HCT116 (cell line): ENCODE measurements around the gene OGN. TPM values are rescaled to one million over a fixed set of nuclear protein-coding genes. Genes with fewer than 3 reads are reported as not detected.

ENCODE experiments used
- ATAC-seq: fragments of 200-7000 bp; cut with Tn5 transposase; 2 replicates; pipeline ENCODE4 v1.9.1; 2020; ENCODE audit warnings: mild to moderate bottlenecking, moderate library complexity
- BruUV-seq: library from RNA; stranded (reverse); fragments of 400-500 nt; replicated peaks from 2 replicates; lab custom pipeline; 2021; lab: Mats Ljungman, UMichigan
- CTCF ChIA-PET: fragments of 300-600 bp; sonication (Branson Sonifier 250); formaldehyde crosslinking; loops from one replicate; lab custom pipeline; 2021; ENCODE audit warnings: antibody characterized with exemption; lab: Charles Lee
- POLR2A ChIA-PET: fragments of 300-600, 350-600 bp; sonication (Branson Sonifier 250); formaldehyde crosslinking; loops from one replicate; lab custom pipeline; 2021; ENCODE audit warnings: antibody characterized with exemption; lab: Charles Lee
- RAD21 ChIA-PET, 2 experiments: fragments of 300-600 bp; sonication (Branson Sonifier 250); formaldehyde crosslinking; loops; one replicate each; lab custom pipeline; 2023; ENCODE audit warnings: low total read pairs in 2 of 2; ENCODE audit not compliant: uncharacterized antibody in 2 of 2, unreplicated experiment in 2 of 2, low non-redundant PET in 1 of 2; lab: Charles Lee
- DNase-seq: peaks from one replicate; pipeline ENCODE4 v3.0.0-alpha.2; 2010; ENCODE audit warnings: low read depth, low spot score
- H2AFZ ChIP-seq: fragments of 200-600 bp; shearing (Covaris generic), sonication (generic); 2 replicates; pipeline ENCODE4 v1.6.1; 2017; ENCODE audit warnings: low read depth, mixed run types, mixed read lengths, antibody characterized with exemption, low read length; ENCODE audit not compliant: poor library complexity, severe bottlenecking
- H3K27ac ChIP-seq: 2 replicates; pipeline ENCODE4 v1.5.1; 2012; ENCODE audit warnings: low read depth, low read length
- H3K27me3 ChIP-seq: fragments of 200-600 bp; sonication (generic); 2 replicates; pipeline ENCODE4 v1.6.1; 2016; ENCODE audit warnings: mixed run types, low read length, mixed read lengths; ENCODE audit not compliant: insufficient read depth
- H3K36me3 ChIP-seq, 2 experiments: fragments of 200-500 bp in 1 of 2; fragments of 200-600 bp in 1 of 2; sonication (Bioruptor generic) in 1 of 2; sonication (generic) in 1 of 2; 2 replicates each; pipeline versions ENCODE4 v1.5.1 to v1.6.1; 2014 to 2016; ENCODE audit warnings: low read length in 2 of 2, inconsistent platforms in 1 of 2, mixed read lengths in 1 of 2, mixed run types in 1 of 2; ENCODE audit not compliant: insufficient read depth in 2 of 2, control insufficient read depth in 1 of 2
- H3K4me1 ChIP-seq, 2 experiments: fragments of 200-600 bp in 1 of 2; sonication (generic) in 1 of 2; 2 replicates each; pipeline versions ENCODE4 v1.5.1 to v1.6.1; 2012 to 2017; ENCODE audit warnings: low read length in 2 of 2, inconsistent platforms in 1 of 2, mild to moderate bottlenecking in 1 of 2, mixed read lengths in 1 of 2, mixed run types in 1 of 2, moderate library complexity in 1 of 2; ENCODE audit not compliant: insufficient read depth in 2 of 2, control insufficient read depth in 1 of 2
- H3K4me2 ChIP-seq: fragments of 200-600 bp; sonication (generic); 2 replicates; pipeline ENCODE4 v1.6.1; 2017; ENCODE audit warnings: mixed run types, low read length, mixed read lengths
- H3K4me3 ChIP-seq, 2 experiments: fragments of 200-600 bp in 1 of 2; sonication (generic) in 1 of 2; replicated peaks in 1 of 2; 2 replicates each; pipeline ENCODE4 v1.5.1; 2011 to 2016; ENCODE audit warnings: low read length in 2 of 2, control low read depth in 1 of 2, low read depth in 1 of 2, mild to moderate bottlenecking in 1 of 2, mixed read lengths in 1 of 2, mixed run types in 1 of 2
- H3K79me2 ChIP-seq: fragments of 200-600 bp; sonication (generic); 2 replicates; pipeline ENCODE4 v1.6.1; 2017; ENCODE audit warnings: mild to moderate bottlenecking, mixed run types, low read length, moderate library complexity, mixed read lengths; ENCODE audit not compliant: insufficient read depth
- H3K9ac ChIP-seq: fragments of 200-600 bp; sonication (generic); 2 replicates; pipeline ENCODE4 v1.6.1; 2016; ENCODE audit warnings: low read length, mixed read lengths
- H3K9me2 ChIP-seq: fragments of 200-600 bp; sonication (generic), shearing (Covaris generic); 2 replicates; pipeline ENCODE4 v1.6.1; 2017; ENCODE audit warnings: mixed run types, mild to moderate bottlenecking, moderate library complexity; ENCODE audit not compliant: insufficient read depth
- H3K9me3 ChIP-seq, 2 experiments: fragments of 200-500 bp in 1 of 2; fragments of 200-600 bp in 1 of 2; sonication (Bioruptor generic) in 1 of 2; sonication (generic) in 1 of 2; 2 replicates each; pipeline ENCODE4 v1.6.1; 2014 to 2017; ENCODE audit warnings: low read length in 2 of 2, mixed read lengths in 2 of 2, inconsistent platforms in 1 of 2, low read depth in 1 of 2, mild to moderate bottlenecking in 1 of 2, mixed run types in 1 of 2, moderate library complexity in 1 of 2; ENCODE audit not compliant: control insufficient read depth in 1 of 2, insufficient read depth in 1 of 2
- H4K20me1 ChIP-seq: fragments of 200-600 bp; sonication (generic), shearing (Covaris generic); 2 replicates; pipeline ENCODE4 v1.6.1; 2017; ENCODE audit warnings: mixed run types, mild to moderate bottlenecking, moderate library complexity; ENCODE audit not compliant: insufficient read depth
- ELF1 ChIP-seq: IDR thresholded peaks from 2 replicates; pipeline ENCODE4 v1.6.1; 2012; ENCODE audit warnings: low read depth, borderline replicate concordance
- EZH2 ChIP-seq: fragments of 200-600 bp; sonication (generic); IDR thresholded peaks from 2 replicates; pipeline ENCODE4 v1.6.1; 2017; ENCODE audit warnings: antibody characterized with exemption, mixed run types
- EZH2phosphoT487 ChIP-seq: fragments of 200-600 bp; IDR thresholded peaks from 2 replicates; pipeline ENCODE4 v1.6.1; 2018; ENCODE audit warnings: antibody characterized with exemption, borderline replicate concordance
- POLR2A ChIP-seq: IDR thresholded peaks from 2 replicates; pipeline ENCODE4 v1.7.0; 2011; ENCODE audit warnings: borderline replicate concordance; ENCODE audit not compliant: insufficient read depth, insufficient read length; ENCODE audit errors: extremely low read depth
- SP1 ChIP-seq: IDR thresholded peaks from 2 replicates; pipeline ENCODE4 v1.6.1; 2012; ENCODE audit warnings: low read depth
- SRF ChIP-seq: IDR thresholded peaks from 2 replicates; pipeline ENCODE4 v1.6.1; 2012; ENCODE audit warnings: low read depth
- YY1 ChIP-seq: IDR thresholded peaks from 2 replicates; pipeline ENCODE4 v1.6.1; 2011; ENCODE audit warnings: low read length, low read depth, moderate library complexity, mild to moderate bottlenecking; ENCODE audit not compliant: insufficient replicate concordance; ENCODE audit errors: extremely low read depth
- ZFX ChIP-seq: fragments of 450-650 bp; IDR thresholded peaks from 2 replicates; pipeline ENCODE4 v1.6.1; 2017
- ZNF274 ChIP-seq: fragments of 200-500 bp; sonication (Bioruptor generic); IDR thresholded peaks from 2 replicates; pipeline ENCODE4 v1.6.1; 2014; ENCODE audit warnings: mild to moderate bottlenecking, low read depth, low read length, inconsistent platforms
- intact Hi-C: fragments of 100-400 bp; cut with micrococcal nuclease; formaldehyde crosslinking; loops from 2 replicates; pipeline ENCODE4 v1.10.0; 2022
- total RNA-seq: library from RNA; stranded (reverse); gene quantifications from one replicate; pipeline ENCODE4 v1.2.1, GENCODE V29; 2021; ENCODE audit not compliant: unreplicated experiment
- TF ChIP-seq, protein P1 (sequence below): IDR thresholded peaks from 2 replicates; pipeline ENCODE4 v1.6.1; 2012; ENCODE audit warnings: low read depth

The OGN gene
- total RNA-seq, 1 experiment from 2014 or later = 0.15 TPM

GRCh38 chr9:92402826-92403745, 1.3 kb downstream of the OGN start:
- BruUV-seq = no TSS peak
- no peaks in the 10 kb centered on the region for H3K36me3 ChIP-seq
- no peak for TF ChIP-seq POLR2A
- no peak for TF ChIP-seq EZH2
- TF ChIP-seq SRF = no peak
- no peak for TF ChIP-seq ZFX
- TF ChIP-seq SP1 = no peak
- no peak for TF ChIP-seq YY1
- TF ChIP-seq ZNF274 = no peak
- TF ChIP-seq, protein P1, sequence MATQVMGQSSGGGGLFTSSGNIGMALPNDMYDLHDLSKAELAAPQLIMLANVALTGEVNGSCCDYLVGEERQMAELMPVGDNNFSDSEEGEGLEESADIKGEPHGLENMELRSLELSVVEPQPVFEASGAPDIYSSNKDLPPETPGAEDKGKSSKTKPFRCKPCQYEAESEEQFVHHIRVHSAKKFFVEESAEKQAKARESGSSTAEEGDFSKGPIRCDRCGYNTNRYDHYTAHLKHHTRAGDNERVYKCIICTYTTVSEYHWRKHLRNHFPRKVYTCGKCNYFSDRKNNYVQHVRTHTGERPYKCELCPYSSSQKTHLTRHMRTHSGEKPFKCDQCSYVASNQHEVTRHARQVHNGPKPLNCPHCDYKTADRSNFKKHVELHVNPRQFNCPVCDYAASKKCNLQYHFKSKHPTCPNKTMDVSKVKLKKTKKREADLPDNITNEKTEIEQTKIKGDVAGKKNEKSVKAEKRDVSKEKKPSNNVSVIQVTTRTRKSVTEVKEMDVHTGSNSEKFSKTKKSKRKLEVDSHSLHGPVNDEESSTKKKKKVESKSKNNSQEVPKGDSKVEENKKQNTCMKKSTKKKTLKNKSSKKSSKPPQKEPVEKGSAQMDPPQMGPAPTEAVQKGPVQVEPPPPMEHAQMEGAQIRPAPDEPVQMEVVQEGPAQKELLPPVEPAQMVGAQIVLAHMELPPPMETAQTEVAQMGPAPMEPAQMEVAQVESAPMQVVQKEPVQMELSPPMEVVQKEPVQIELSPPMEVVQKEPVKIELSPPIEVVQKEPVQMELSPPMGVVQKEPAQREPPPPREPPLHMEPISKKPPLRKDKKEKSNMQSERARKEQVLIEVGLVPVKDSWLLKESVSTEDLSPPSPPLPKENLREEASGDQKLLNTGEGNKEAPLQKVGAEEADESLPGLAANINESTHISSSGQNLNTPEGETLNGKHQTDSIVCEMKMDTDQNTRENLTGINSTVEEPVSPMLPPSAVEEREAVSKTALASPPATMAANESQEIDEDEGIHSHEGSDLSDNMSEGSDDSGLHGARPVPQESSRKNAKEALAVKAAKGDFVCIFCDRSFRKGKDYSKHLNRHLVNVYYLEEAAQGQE = no peak
- TF ChIP-seq EZH2phosphoT487 = no peak
- TF ChIP-seq ELF1 = no peak
- TF ChIP-seq, all 23 proteins: peak for 0
- DNase-seq (no peak), ATAC-seq (no peak)
- Histone ChIP-seq H3K27ac (no peak overlapping the region), H2AFZ (no peak overlapping the region), H3K9ac (no peak overlapping the region), H3K27me3 (no peaks in the 10 kb centered on the region), H3K9me3 (no peaks in the 10 kb centered on the region), H3K9me2 (no peaks in the 10 kb centered on the region), H3K4me1 (no peaks in the 10 kb centered on the region), H3K4me2 (no peak overlapping the region), H4K20me1 (no peaks in the 10 kb centered on the region), H3K79me2 (no peaks in the 10 kb centered on the region), H3K4me3 (no peak overlapping the region)
- intact Hi-C loops = no loop called here
- ChIA-PET CTCF (no interaction called here), RAD21 (no interaction called here), POLR2A (no interaction called here)
